ENCODE measurements around the gene RIMBP2.

DNA sequence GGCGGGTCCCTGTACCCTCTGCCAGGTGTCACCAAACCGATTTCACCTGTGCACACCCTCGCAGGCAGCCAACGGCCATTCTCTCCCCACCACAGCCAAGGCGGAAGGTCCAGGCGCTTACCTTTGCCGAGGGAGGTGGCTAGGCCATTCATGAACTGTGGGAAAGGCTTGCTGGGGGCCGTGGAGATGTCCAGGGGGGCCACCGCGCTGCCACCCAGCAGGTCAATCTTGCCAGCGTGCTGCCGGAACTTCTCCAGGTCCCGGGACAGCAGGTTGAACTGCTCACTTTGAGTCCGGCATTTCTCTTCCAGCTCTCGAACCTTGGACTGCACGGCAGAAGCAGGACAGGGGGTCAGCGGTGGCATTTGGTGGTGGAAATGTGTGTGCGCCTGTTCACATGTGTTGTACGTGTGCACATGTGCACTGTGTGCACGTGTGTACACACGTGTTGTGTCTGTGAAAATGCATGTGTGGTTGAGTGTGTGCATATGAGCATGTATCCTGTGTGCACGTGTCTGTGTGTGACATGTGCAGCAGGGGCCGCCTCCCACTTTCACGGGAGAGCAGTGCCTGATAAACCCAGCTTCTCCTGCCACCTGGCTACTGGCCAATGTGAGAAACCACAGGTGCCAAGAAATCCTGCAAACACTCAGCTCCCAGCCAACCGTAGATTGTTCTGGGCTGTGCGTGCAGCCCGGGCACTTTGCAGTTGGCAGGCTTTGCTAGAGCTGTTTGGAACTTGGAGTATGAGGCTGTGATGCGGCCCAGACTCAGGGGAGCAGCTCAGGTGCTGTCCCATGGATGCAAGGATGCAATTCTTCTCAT, 259.5 kb downstream of the RIMBP2 start:
- no peak for TF ChIP-seq EZH2phosphoT487 (IDR thresholded peaks at IDR 0.05; ENCODE audit: borderline replicate concordance, low read depth)
- no peak for TF ChIP-seq POLR2AphosphoS5 (IDR thresholded peaks at IDR 0.05; ENCODE audit: low read depth, low read length)
- TF ChIP-seq FOXJ3 (CRISPR knock-in tag; IDR thresholded peaks at IDR 0.05): no peak
- TF ChIP-seq, protein P1, sequence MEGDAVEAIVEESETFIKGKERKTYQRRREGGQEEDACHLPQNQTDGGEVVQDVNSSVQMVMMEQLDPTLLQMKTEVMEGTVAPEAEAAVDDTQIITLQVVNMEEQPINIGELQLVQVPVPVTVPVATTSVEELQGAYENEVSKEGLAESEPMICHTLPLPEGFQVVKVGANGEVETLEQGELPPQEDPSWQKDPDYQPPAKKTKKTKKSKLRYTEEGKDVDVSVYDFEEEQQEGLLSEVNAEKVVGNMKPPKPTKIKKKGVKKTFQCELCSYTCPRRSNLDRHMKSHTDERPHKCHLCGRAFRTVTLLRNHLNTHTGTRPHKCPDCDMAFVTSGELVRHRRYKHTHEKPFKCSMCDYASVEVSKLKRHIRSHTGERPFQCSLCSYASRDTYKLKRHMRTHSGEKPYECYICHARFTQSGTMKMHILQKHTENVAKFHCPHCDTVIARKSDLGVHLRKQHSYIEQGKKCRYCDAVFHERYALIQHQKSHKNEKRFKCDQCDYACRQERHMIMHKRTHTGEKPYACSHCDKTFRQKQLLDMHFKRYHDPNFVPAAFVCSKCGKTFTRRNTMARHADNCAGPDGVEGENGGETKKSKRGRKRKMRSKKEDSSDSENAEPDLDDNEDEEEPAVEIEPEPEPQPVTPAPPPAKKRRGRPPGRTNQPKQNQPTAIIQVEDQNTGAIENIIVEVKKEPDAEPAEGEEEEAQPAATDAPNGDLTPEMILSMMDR (IDR thresholded peaks at IDR 0.05): no peak

Measured in SK-N-SH (cell line).